GM18505 (cell line): Measurements from ENCODE around the gene MARK1.

ENCODE experiments used
- ATAC-seq: cut with Tn5 transposase; IDR thresholded peaks from one replicate; pipeline ENCODE4 v1.9.1; 2021; ENCODE audit not compliant: unreplicated experiment
- POLR2A ChIP-seq: IDR thresholded peaks from 4 replicates; pipeline ENCODE4 v1.6.1; 2011; ENCODE audit warnings: borderline replicate concordance; ENCODE audit not compliant: insufficient read depth, insufficient read length; ENCODE audit errors: extremely low read depth

MARK1 gene

GRCh38 chr1:220711056-220711809, 183.3 kb downstream of the MARK1 start:
- no peak for TF ChIP-seq POLR2A
- ATAC-seq, result peak; percentile 89
